Measurements from ENCODE around the gene SMCP.

The SMCP gene

GRCh38 chr1:152901631-152902030 is 23.5 kb downstream of the SMCP start:
- H3K4me3 ChIP-seq (ENCODE audit: low read length): no peak overlapping the region
- peak; percentile 84 for DNase-seq (ENCODE audit: low read depth)
- TF ChIP-seq CTCF (IDR thresholded peaks at IDR 0.05; ENCODE audit: insufficient read depth, low read depth, low read length, missing control alignments): no peak

- H3K4me3 ChIP-seq (ENCODE audit: low read length): no peak overlapping the region
- DNase-seq (ENCODE audit: low read depth): no peak
- no peak for TF ChIP-seq CTCF (IDR thresholded peaks at IDR 0.05; ENCODE audit: insufficient read depth, low read depth, low read length, missing control alignments)
Measured at GRCh38 chr1:152902636-152903035, 24.5 kb downstream of the SMCP start.

- DNase-seq (ENCODE audit: low read depth): peak; percentile 48
- H3K4me3 ChIP-seq (ENCODE audit: low read length): no peak overlapping the region
- no peak for TF ChIP-seq CTCF (IDR thresholded peaks at IDR 0.05; ENCODE audit: insufficient read depth, low read depth, low read length, missing control alignments)
Measured at GRCh38 chr1:152904688-152905440, 26.7 kb downstream of the SMCP start.

GRCh38 chr1:152906023-152906565 is 28.0 kb downstream of the SMCP start:
- H3K4me3 ChIP-seq (ENCODE audit: low read length): no peak overlapping the region
- peak; percentile 99 for DNase-seq (ENCODE audit: low read depth)
- no peak for TF ChIP-seq CTCF (IDR thresholded peaks at IDR 0.05; ENCODE audit: insufficient read depth, low read depth, low read length, missing control alignments)

- DNase-seq (ENCODE audit: low read depth): peak; percentile 88
- peak within 1 kb of the TSS; percentile 20 for H3K4me3 ChIP-seq (ENCODE audit: low read length)
- no peak for TF ChIP-seq CTCF (IDR thresholded peaks at IDR 0.05; ENCODE audit: insufficient read depth, low read depth, low read length, missing control alignments)
Measured at GRCh38 chr1:152907686-152908601, 29.8 kb downstream of the SMCP start, which contains the start of gene IVL. Gene IVL (plus strand): TSS chr1:152908546. CDS start chr1:152909798, 1,252 bp downstream.

GRCh38 chr1:152909206-152909605 is 31.1 kb downstream of the SMCP start:
- H3K4me3 ChIP-seq (ENCODE audit: low read length): peak overlapping the region; percentile 20
- TF ChIP-seq CTCF (IDR thresholded peaks at IDR 0.05; ENCODE audit: insufficient read depth, low read depth, low read length, missing control alignments): no peak
- DNase-seq (ENCODE audit: low read depth): no peak
